Measurements from ENCODE around the gene MAGI1.

MAGI1 gene

GRCh38 chr3:65761446-65762234 lies 277.1 kb downstream of the MAGI1 start:
- no peak for DNase-seq (ENCODE audit: low read depth)
- TF ChIP-seq CTCF (conservative IDR thresholded peaks at IDR 0.05; ENCODE audit: low read depth, low read length), result no peak
- no peak overlapping the region for H3K4me3 ChIP-seq (ENCODE audit: low read length)

- no peak for TF ChIP-seq CTCF (conservative IDR thresholded peaks at IDR 0.05; ENCODE audit: low read depth, low read length)
- DNase-seq (ENCODE audit: low read depth), result no peak
- H3K4me3 ChIP-seq (ENCODE audit: low read length), result no peak overlapping the region
These were observed 279.7 kb downstream of the MAGI1 start for GRCh38 chr3:65758876-65759598.

- H3K4me3 ChIP-seq (ENCODE audit: low read length), result no peak overlapping the region
- no peak for DNase-seq (ENCODE audit: low read depth)
- no peak for TF ChIP-seq CTCF (conservative IDR thresholded peaks at IDR 0.05; ENCODE audit: low read depth, low read length)
These were observed 280.3 kb downstream of the MAGI1 start for GRCh38 chr3:65758438-65758837.

- no peak for DNase-seq (ENCODE audit: low read depth)
- TF ChIP-seq CTCF (conservative IDR thresholded peaks at IDR 0.05; ENCODE audit: low read depth, low read length), result no peak
- no peak overlapping the region for H3K4me3 ChIP-seq (ENCODE audit: low read length)
These were observed 286.1 kb downstream of the MAGI1 start for GRCh38 chr3:65752636-65753035.

GRCh38 chr3:65751123-65751700 lies 287.5 kb downstream of the MAGI1 start:
- H3K4me3 ChIP-seq (ENCODE audit: low read length), result no peak overlapping the region
- no peak for DNase-seq (ENCODE audit: low read depth)
- TF ChIP-seq CTCF (conservative IDR thresholded peaks at IDR 0.05; ENCODE audit: low read depth, low read length), result peak; percentile 82

GRCh38 chr3:65749066-65749465 lies 289.7 kb downstream of the MAGI1 start:
- no peak for TF ChIP-seq CTCF (conservative IDR thresholded peaks at IDR 0.05; ENCODE audit: low read depth, low read length)
- no peak for DNase-seq (ENCODE audit: low read depth)
- H3K4me3 ChIP-seq (ENCODE audit: low read length), result no peak overlapping the region
